Neural progenitor cell (in vitro differentiated cells): ENCODE results near the gene TMCC3. TPM values are rescaled to one million over a fixed set of nuclear protein-coding genes. Genes with fewer than 3 reads are reported as not detected.

Source experiments
- DNase-seq: peaks from one replicate; pipeline ENCODE4 v3.0.0-alpha.2; 2016; ENCODE audit warnings: low spot score
- H2AFZ ChIP-seq: fragments of 200-600 bp; sonication (generic); replicated peaks from 2 replicates; pipeline ENCODE4 v1.6.1; 2016; ENCODE audit warnings: antibody characterized with exemption
- H3F3A ChIP-seq: fragments of 200-600 bp; sonication (generic); 2 replicates; pipeline ENCODE4 v1.6.1; 2016; ENCODE audit warnings: antibody characterized with exemption, low read depth
- H3K27ac ChIP-seq: fragments of 200-600 bp; sonication (generic); 2 replicates; pipeline ENCODE4 v1.5.1; 2016; ENCODE audit warnings: mild to moderate bottlenecking
- H3K27me3 ChIP-seq: fragments of 200-600 bp; sonication (generic); 2 replicates; pipeline ENCODE4 v1.6.1; 2016; ENCODE audit warnings: mild to moderate bottlenecking, moderate library complexity
- H3K36me3 ChIP-seq: fragments of 200-600 bp; sonication (generic); 2 replicates; pipeline ENCODE4 v1.5.1; 2016
- H3K4me1 ChIP-seq: fragments of 200-600 bp; sonication (generic); 2 replicates; pipeline ENCODE4 v1.6.1; 2016; ENCODE audit warnings: mixed run types
- H3K4me2 ChIP-seq: fragments of 200-600 bp; sonication (generic); 2 replicates; pipeline ENCODE4 v1.6.1; 2016
- H3K4me3 ChIP-seq: fragments of 200-600 bp; sonication (generic); 2 replicates; pipeline ENCODE4 v1.5.1; 2016
- H3K79me2 ChIP-seq: fragments of 200-600 bp; sonication (generic); 2 replicates; pipeline ENCODE4 v1.6.1; 2016; ENCODE audit warnings: low read depth
- H3K9ac ChIP-seq: fragments of 200-600 bp; sonication (generic); 2 replicates; pipeline ENCODE4 v1.6.1; 2016
- H3K9me3 ChIP-seq: fragments of 200-600 bp; sonication (generic); 2 replicates; pipeline ENCODE4 v1.5.1; 2016; ENCODE audit warnings: low read depth
- H4K20me1 ChIP-seq: fragments of 200-600 bp; sonication (generic); 2 replicates; pipeline ENCODE4 v1.6.1; 2016; ENCODE audit warnings: low read depth
- H3K27ac Mint-ChIP-seq: 3 replicates; pipeline ENCODE4 v1.8.0; 2021; ENCODE audit warnings: mixed read lengths
- H3K27me3 Mint-ChIP-seq: 2 replicates; pipeline ENCODE4 v1.8.0; 2022; ENCODE audit warnings: low read depth, mild to moderate bottlenecking, inconsistent platforms, moderate library complexity, mixed read lengths; ENCODE audit not compliant: insufficient read depth
- H3K36me3 Mint-ChIP-seq: 3 replicates; pipeline ENCODE4 v1.8.0; 2021; ENCODE audit warnings: mixed read lengths
- H3K4me1 Mint-ChIP-seq: 3 replicates; pipeline ENCODE4 v1.8.0; 2021; ENCODE audit warnings: mixed read lengths
- H3K4me3 Mint-ChIP-seq: 3 replicates; pipeline ENCODE4 v1.8.0; 2021; ENCODE audit warnings: mild to moderate bottlenecking, moderate library complexity, mixed read lengths
- H3K9me3 Mint-ChIP-seq: 3 replicates; pipeline ENCODE4 v1.8.0; 2020; ENCODE audit warnings: mixed read lengths
- CTCF ChIP-seq: fragments of 200-600 bp; sonication (generic); IDR thresholded peaks from 2 replicates; pipeline ENCODE4 v1.5.1; 2017; ENCODE audit warnings: antibody characterized with exemption, mild to moderate bottlenecking
- EZH2 ChIP-seq: fragments of 200-600 bp; sonication (generic); IDR thresholded peaks from 2 replicates; pipeline ENCODE4 v1.6.1; 2017; ENCODE audit warnings: antibody characterized with exemption, mild to moderate bottlenecking, moderate library complexity
- EZH2phosphoT487 ChIP-seq: fragments of 200-600 bp; sonication (generic); IDR thresholded peaks from 2 replicates; pipeline ENCODE4 v1.6.1; 2017; ENCODE audit warnings: antibody characterized with exemption
- total RNA-seq: library from RNA; depleted of rRNA; stranded (reverse); fragments of >200 nt; gene quantifications from 2 replicates; pipeline ENCODE4 v1.2.3, GENCODE V29; 2015; ENCODE audit warnings: low replicate concordance

The TMCC3 gene
- total RNA-seq, 1 donor from 2014 or later = 9.5 TPM

DNA sequence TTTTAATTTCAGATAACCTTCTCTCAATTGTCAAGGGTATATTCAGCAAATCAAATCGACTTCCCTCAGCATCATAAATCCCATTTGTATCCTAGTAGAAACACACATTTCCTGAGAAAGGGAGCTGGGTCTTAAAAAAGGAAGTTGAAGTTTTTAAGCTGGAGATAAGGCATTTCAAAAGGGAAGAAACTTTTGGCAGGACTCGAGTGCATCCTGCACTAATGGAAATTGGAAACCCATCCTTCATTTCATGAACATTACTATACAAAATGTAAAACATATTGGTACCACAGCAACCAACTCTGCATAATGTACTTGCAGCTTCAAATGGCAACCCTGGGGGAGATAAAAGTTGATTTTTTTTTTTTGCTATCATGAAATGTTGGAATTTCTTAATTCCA lies 23.7 kb upstream of the TMCC3 start:
- Mint-ChIP-seq H3K4me1 (peaks cover 26% of the 10 kb centered on the region), H3K27me3 (peaks cover 2% of the 10 kb centered on the region), H3K36me3 (no peaks in the 10 kb centered on the region), H3K27ac (no peak overlapping the region), H3K9me3 (no peaks in the 10 kb centered on the region), H3K4me3 (no peak overlapping the region)
- H3K27me3 ChIP-seq = no peaks in the 10 kb centered on the region
- no peak overlapping the region for H3K27ac ChIP-seq
- no peak overlapping the region for H2AFZ ChIP-seq
- no peak for TF ChIP-seq EZH2phosphoT487
- no peak for TF ChIP-seq CTCF
- TF ChIP-seq EZH2 = no peak
- H3K79me2 ChIP-seq = no peaks in the 10 kb centered on the region
- H3K4me1 ChIP-seq = peaks cover 4% of the 10 kb centered on the region
- no peak overlapping the region for H3K4me3 ChIP-seq
- no peaks in the 10 kb centered on the region for H3F3A ChIP-seq
- no peaks in the 10 kb centered on the region for H4K20me1 ChIP-seq
- H3K9ac ChIP-seq = no peak overlapping the region
- H3K36me3 ChIP-seq = no peaks in the 10 kb centered on the region
- no peak overlapping the region for H3K4me2 ChIP-seq
- DNase-seq = no peak
- no peaks in the 10 kb centered on the region for H3K9me3 ChIP-seq

GRCh38 chr12:94673496-94673895 lies 23.1 kb upstream of the TMCC3 start:
- DNase-seq = no peak
- no peak overlapping the region for H3K4me3 Mint-ChIP-seq
- Histone ChIP-seq H3K4me2 (no peak overlapping the region), H3K27me3 (no peaks in the 10 kb centered on the region), H4K20me1 (no peaks in the 10 kb centered on the region), H2AFZ (no peak overlapping the region), H3K9me3 (no peaks in the 10 kb centered on the region), H3K27ac (no peak overlapping the region), H3F3A (no peaks in the 10 kb centered on the region), H3K79me2 (no peaks in the 10 kb centered on the region), H3K36me3 (no peaks in the 10 kb centered on the region), H3K4me1 (peaks cover 4% of the 10 kb centered on the region), H3K9ac (no peak overlapping the region), H3K4me3 (no peak overlapping the region)
- no peaks in the 10 kb centered on the region for H3K9me3 Mint-ChIP-seq
- no peak for TF ChIP-seq EZH2phosphoT487
- no peaks in the 10 kb centered on the region for H3K36me3 Mint-ChIP-seq
- H3K27me3 Mint-ChIP-seq = peaks cover 2% of the 10 kb centered on the region
- no peak overlapping the region for H3K27ac Mint-ChIP-seq
- H3K4me1 Mint-ChIP-seq = peaks cover 24% of the 10 kb centered on the region

GRCh38 chr12:94671917-94672316 lies 21.6 kb upstream of the TMCC3 start:
- no peaks in the 10 kb centered on the region for H3K36me3 Mint-ChIP-seq
- H3K27me3 Mint-ChIP-seq = peaks cover 2% of the 10 kb centered on the region
- no peaks in the 10 kb centered on the region for H3K79me2 ChIP-seq
- H3K27ac Mint-ChIP-seq = no peak overlapping the region
- H3K27me3 ChIP-seq = no peaks in the 10 kb centered on the region
- H3K9me3 ChIP-seq = no peaks in the 10 kb centered on the region
- H3K4me3 ChIP-seq = no peak overlapping the region
- no peak overlapping the region for H3K4me2 ChIP-seq
- no peak overlapping the region for H3K9ac ChIP-seq
- H3K4me3 Mint-ChIP-seq = no peak overlapping the region
- no peaks in the 10 kb centered on the region for H3K36me3 ChIP-seq
- no peak for TF ChIP-seq EZH2phosphoT487
- TF ChIP-seq EZH2 = no peak
- TF ChIP-seq CTCF = no peak
- DNase-seq = no peak
- no peak overlapping the region for H3K27ac ChIP-seq
- H3F3A ChIP-seq = no peaks in the 10 kb centered on the region
- no peaks in the 10 kb centered on the region for H4K20me1 ChIP-seq
- H2AFZ ChIP-seq = no peak overlapping the region
- H3K4me1 ChIP-seq = peaks cover 6% of the 10 kb centered on the region
- H3K4me1 Mint-ChIP-seq = peaks cover 21% of the 10 kb centered on the region
- H3K9me3 Mint-ChIP-seq = no peaks in the 10 kb centered on the region

- H3K36me3 ChIP-seq = no peaks in the 10 kb centered on the region
- Mint-ChIP-seq H3K27ac (no peak overlapping the region), H3K4me1 (peaks cover 21% of the 10 kb centered on the region), H3K4me3 (no peak overlapping the region), H3K9me3 (no peaks in the 10 kb centered on the region), H3K27me3 (peaks cover 2% of the 10 kb centered on the region), H3K36me3 (no peaks in the 10 kb centered on the region)
- no peak overlapping the region for H2AFZ ChIP-seq
- H3K9ac ChIP-seq = no peak overlapping the region
- TF ChIP-seq EZH2phosphoT487 (no peak), EZH2 (no peak), CTCF (no peak)
- no peak overlapping the region for H3K4me3 ChIP-seq
- no peaks in the 10 kb centered on the region for H3K27me3 ChIP-seq
- no peak for DNase-seq
- no peaks in the 10 kb centered on the region for H3K79me2 ChIP-seq
- no peaks in the 10 kb centered on the region for H4K20me1 ChIP-seq
- H3K4me2 ChIP-seq = no peak overlapping the region
- H3K9me3 ChIP-seq = no peaks in the 10 kb centered on the region
- H3K4me1 ChIP-seq = peaks cover 8% of the 10 kb centered on the region
- no peak overlapping the region for H3K27ac ChIP-seq
- H3F3A ChIP-seq = no peaks in the 10 kb centered on the region
Observed at GRCh38 chr12:94670898-94671297, 20.5 kb upstream of the TMCC3 start.
